HG02938 (cell line): Measurements from ENCODE around the gene C1orf56.

Experiments used
- ATAC-seq: cut with Tn5 transposase; IDR thresholded peaks from one replicate; pipeline ENCODE4 v1.9.1; 2021; ENCODE audit warnings: mild to moderate bottlenecking, moderate library complexity; ENCODE audit not compliant: unreplicated experiment

The C1orf56 gene

GRCh38 chr1:151047591-151047924 lies at the start of gene C1orf56:
Gene C1orf56 (plus strand): TSS chr1:151047751. CDS start chr1:151047848, 97 bp downstream.
- ATAC-seq, result no peak

GRCh38 chr1:150997949-150998348 lies 49.6 kb upstream of the C1orf56 start:
- ATAC-seq, result no peak

- no peak for ATAC-seq
Observed at GRCh38 chr1:150999051-150999674, 48.4 kb upstream of the C1orf56 start.

- ATAC-seq, result no peak
Observed at GRCh38 chr1:150999926-151000325, 47.6 kb upstream of the C1orf56 start.

- no peak for ATAC-seq
Observed at GRCh38 chr1:151000408-151000807, 47.1 kb upstream of the C1orf56 start.

- no peak for ATAC-seq
Observed at GRCh38 chr1:151001602-151002001, 45.9 kb upstream of the C1orf56 start.

- no peak for ATAC-seq
Observed at GRCh38 chr1:151002051-151002450, 45.5 kb upstream of the C1orf56 start.

GRCh38 chr1:151002611-151003010 lies 44.9 kb upstream of the C1orf56 start:
- no peak for ATAC-seq

- ATAC-seq, result no peak
Observed at GRCh38 chr1:151003180-151003579, 44.4 kb upstream of the C1orf56 start.

- no peak for ATAC-seq
Observed at GRCh38 chr1:151005729-151006319, 41.7 kb upstream of the C1orf56 start.

- ATAC-seq, result no peak
Observed at GRCh38 chr1:151006327-151007052, 41.1 kb upstream of the C1orf56 start, which contains the start of gene MINDY1. Gene MINDY1 (minus strand): TSS chr1:151006902. CDS start chr1:151002617, 4,285 bp downstream.

- ATAC-seq, result no peak
Observed at GRCh38 chr1:151007853-151008243, 39.7 kb upstream of the C1orf56 start.

- peak; percentile 55 for ATAC-seq
Observed at GRCh38 chr1:151008244-151009205, 39.0 kb upstream of the C1orf56 start, which contains the start of gene PRUNE1. Gene PRUNE1 (plus strand): TSS chr1:151008449. CDS start chr1:151008633, 184 bp downstream.

- no peak for ATAC-seq
Observed at GRCh38 chr1:151009206-151009587, 38.4 kb upstream of the C1orf56 start.

- ATAC-seq, result no peak
Observed at GRCh38 chr1:151009674-151010345, 37.7 kb upstream of the C1orf56 start.

- ATAC-seq, result no peak
Observed at GRCh38 chr1:151010346-151010726, 37.2 kb upstream of the C1orf56 start.

GRCh38 chr1:151011154-151011850 lies 36.2 kb upstream of the C1orf56 start:
- ATAC-seq, result no peak

GRCh38 chr1:151012684-151013471 lies 34.7 kb upstream of the C1orf56 start:
- ATAC-seq, result no peak

GRCh38 chr1:151013518-151013917 lies 34.0 kb upstream of the C1orf56 start:
- no peak for ATAC-seq
